ACHN (cell line): ENCODE results near the gene FLT4.

Source experiments
- DNase-seq: peaks from one replicate; pipeline ENCODE4 v3.0.0-alpha.2; 2015
- in situ Hi-C: cut with HindIII; loops from 2 replicates; pipeline ENCODE4 v1.10.0; 2017; ENCODE audit warnings: low sequenced_read_pairs, low pct_ligation_motif_present, low pct_unique_long_range_greater_than_20kb

Gene FLT4

DNA sequence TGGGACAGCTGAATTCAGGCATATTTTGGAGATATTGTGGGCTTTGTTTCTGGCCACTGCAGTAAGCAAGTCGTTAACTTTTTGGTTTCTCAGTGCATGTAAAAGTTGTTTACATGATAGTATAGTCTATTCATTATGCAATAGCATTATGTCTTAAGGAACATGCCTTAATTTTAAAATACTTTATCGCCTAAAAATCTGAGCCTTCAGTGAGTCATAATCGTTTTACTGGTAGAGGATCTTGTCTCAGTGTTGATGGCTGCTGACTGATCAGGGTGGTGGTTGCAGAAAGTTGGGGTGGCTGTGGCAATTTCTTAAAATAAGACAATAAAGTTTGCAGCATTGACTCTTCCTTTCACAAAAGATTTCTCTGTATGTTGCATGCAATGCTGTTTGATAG, 63.2 kb downstream of the FLT4 start:
- in situ Hi-C loops: no loop called here
- DNase-seq: no peak

DNA sequence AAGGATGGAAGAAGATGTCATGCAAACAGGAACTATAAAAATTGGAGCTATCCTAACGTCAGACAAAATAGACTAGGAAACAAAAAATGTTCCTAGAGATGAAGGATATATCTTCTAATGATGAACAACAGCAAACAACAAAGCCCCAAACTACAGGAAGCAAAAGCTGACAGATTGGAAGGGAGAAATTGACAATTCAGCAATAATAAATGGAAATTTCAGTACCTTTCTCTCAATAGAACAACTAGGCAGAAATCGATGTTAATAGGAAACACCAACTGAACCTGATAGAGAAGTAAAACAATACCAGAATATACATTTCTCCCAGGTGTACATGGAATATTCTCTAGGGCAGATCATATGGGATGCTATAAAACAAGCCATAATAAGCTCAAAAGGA, 65.7 kb downstream of the FLT4 start:
- in situ Hi-C loops: no loop called here
- no peak for DNase-seq

- DNase-seq: no peak
- in situ Hi-C loops: no loop called here
Observed at GRCh38 chr5:180580681-180581080, 68.7 kb downstream of the FLT4 start.

- in situ Hi-C loops: no loop called here
Observed at GRCh38 chr5:180575571-180575970, 73.8 kb downstream of the FLT4 start.

DNA sequence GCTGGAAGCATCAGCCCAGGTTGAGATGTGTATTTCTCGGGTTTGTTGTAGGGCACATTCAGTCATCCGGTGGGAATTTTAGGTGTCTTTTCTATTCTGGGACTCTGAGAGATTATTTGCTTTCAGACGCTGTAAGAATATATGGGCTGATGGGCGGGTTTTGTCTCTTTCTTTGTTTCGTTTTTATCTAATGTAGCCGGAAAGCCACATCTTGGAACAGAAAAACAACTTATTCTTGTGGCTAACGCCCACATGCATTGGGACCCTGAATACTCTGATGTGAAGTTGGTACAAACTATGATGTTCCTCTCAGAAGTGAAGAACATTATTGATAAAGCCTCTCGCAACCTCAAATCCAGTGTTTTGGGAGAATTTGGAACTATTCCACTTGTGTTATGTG, 80.5 kb downstream of the FLT4 start:
- in situ Hi-C loops: no loop called here

More at GRCh38 chr5:180575571-180575970, 73.8 kb downstream of the FLT4 start:
- DNase-seq: no peak

DNA sequence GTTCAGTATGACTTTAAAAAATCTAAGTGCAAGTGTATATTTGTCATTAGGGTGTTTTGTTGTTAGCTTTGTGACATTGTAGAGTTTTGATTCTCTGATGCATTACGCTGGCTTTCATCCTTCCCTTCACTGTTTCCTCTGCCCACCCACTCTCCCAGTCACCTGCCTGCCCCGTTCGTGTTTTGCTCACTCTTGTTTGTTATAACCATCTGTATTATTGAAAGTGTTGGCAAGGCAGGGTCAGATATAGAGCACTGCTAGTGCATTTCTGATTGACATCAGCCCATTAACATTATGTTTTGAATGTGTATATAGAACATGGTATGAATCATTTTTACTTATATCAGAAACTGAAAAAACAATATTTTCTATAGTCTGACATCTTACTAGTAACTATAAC, 85.4 kb downstream of the FLT4 start:
- in situ Hi-C loops: no loop called here
- no peak for DNase-seq

More for the DNA sequence above, 80.5 kb downstream of the FLT4 start:
- no peak for DNase-seq

DNA sequence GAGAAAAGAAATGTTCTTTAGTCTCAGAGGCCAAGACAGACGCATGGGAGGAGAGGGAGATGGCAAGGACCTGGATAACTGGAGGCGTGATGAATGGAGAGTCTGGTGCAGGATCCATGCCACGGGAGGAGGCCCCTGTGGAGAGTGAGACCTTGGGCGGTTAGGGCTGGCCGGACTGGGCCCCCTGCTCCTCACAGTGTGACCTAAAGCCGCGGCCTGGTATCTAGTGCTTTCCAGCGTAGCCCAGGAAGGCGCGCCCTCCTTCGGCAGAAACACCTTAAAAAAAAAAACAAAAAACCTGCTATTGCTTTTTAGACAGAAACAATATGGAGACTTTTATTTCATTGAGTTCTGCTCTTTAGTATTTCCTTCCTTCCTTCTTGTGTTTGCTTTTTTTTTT, 91.2 kb downstream of the FLT4 start:
- in situ Hi-C loops: no loop called here
- no peak for DNase-seq

- in situ Hi-C loops: no loop called here
- DNase-seq: no peak
Observed at GRCh38 chr5:180557217-180557809, 92.1 kb downstream of the FLT4 start.

- no peak for DNase-seq
- in situ Hi-C loops: no loop called here
Observed at GRCh38 chr5:180555168-180555921, 94.1 kb downstream of the FLT4 start.

DNA sequence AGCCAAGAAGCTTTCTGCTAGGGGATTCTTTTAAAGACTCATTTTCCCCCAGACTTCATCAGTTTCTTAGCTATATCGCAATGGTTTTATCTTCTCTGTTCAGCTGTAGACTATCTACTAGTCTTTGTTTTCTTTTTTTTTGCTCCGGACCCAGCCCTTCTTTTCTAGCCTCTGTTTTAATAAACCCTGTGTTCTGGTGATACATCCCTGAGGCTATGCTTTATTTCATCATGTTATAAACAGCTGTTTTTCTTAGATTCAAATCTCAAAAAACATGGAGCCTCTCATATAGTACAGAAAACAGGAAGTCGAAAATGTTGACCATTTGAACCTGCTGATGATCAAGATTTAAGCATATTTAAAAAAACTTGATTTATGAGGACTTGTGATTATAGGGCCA, 95.9 kb downstream of the FLT4 start:
- in situ Hi-C loops: no loop called here
- no peak for DNase-seq
